ENCODE results near the gene PUSL1. TPM values are rescaled to one million over a fixed set of nuclear protein-coding genes. Genes with fewer than 3 reads are reported as not detected.

PUSL1 gene
- total and polyA plus RNA-seq, 2 donors (not counting 3 experiments of a cell fraction or from before 2014, with no cell fraction given): 18.8 to 27.3 TPM

GRCh38 chr1:1324524-1325287 is 16.3 kb downstream of the PUSL1 start, which contains the start of the genes CPTP and INTS11:
Gene CPTP, plus strand, starts transcription at chr1:1324802. Its CDS starts 2,109 bp downstream, at chr1:1326911.
Gene INTS11, minus strand, starts transcription at chr1:1324660. Its CDS starts 52 bp downstream, at chr1:1324608.
- peaks cover 53% of the 10 kb centered on the region for H3K79me2 ChIP-seq (ENCODE audit: control insufficient read depth, insufficient read depth, low read length)
- BruUV-seq (replicated peaks): no TSS peak
- ChIA-PET POLR2A (no interaction called here), CTCF (no interaction called here)
- no peaks in the 10 kb centered on the region for H3K27me3 ChIP-seq (ENCODE audit: control insufficient read depth in 2 of 2, insufficient read depth in 2 of 2, low read length in 2 of 2)
- H2AFZ ChIP-seq (ENCODE audit: low read depth, low read length): peak within 1 kb of the TSS; percentile 76
- dilution Hi-C loops (cut with MboI; ENCODE audit: extremely low pct_ligation_motif_present, low sequenced_read_pairs): no loop called here
- H3K36me3 ChIP-seq (ENCODE audit: control insufficient read depth in 2 of 2, extremely low read depth in 1 of 2, insufficient read depth in 2 of 2, low read length in 2 of 2): peaks cover 0 to 19% of the 10 kb centered on the region in 2 experiments
- peak within 1 kb of the TSS; percentile 61 for H3K27ac ChIP-seq (ENCODE audit: insufficient read depth, low read depth, low read length)
- peak within 1 kb of the TSS; percentile 74 for H3K4me2 ChIP-seq (ENCODE audit: insufficient read depth, low read length)
- intact Hi-C loops (cut with micrococcal nuclease): loop anchor here (2.0 kb wide), 2 partner anchors 16 to 50 kb away; partner anchors contain the start of genes AURKAIP1 and PUSL1
- no peaks in the 10 kb centered on the region for H3K9me1 ChIP-seq (replicated peaks; ENCODE audit: control insufficient read depth, extremely low read depth, insufficient read depth, low read length)
- DNase-seq (ENCODE audit: low read depth, low spot score): peak; percentile 89
- peaks cover 13% of the 10 kb centered on the region for H3K4me1 ChIP-seq (ENCODE audit: control insufficient read depth, extremely low read depth, insufficient read depth, low read length)
- peak within 1 kb of the TSS; percentile 88 for H3K9ac ChIP-seq (replicated peaks; ENCODE audit: extremely low read depth, insufficient read depth, low read length)
- H4K20me1 ChIP-seq (replicated peaks; ENCODE audit: control insufficient read depth, extremely low read depth, insufficient read depth, low read length): peaks cover 2% of the 10 kb centered on the region
- peak; percentile 87 for FAIRE-seq
- H3K9me3 ChIP-seq (replicated peaks; ENCODE audit: control insufficient read depth, insufficient read depth, low read length): no peaks in the 10 kb centered on the region
- no peak for TF ChIP-seq MYC (IDR thresholded peaks at IDR 0.05; ENCODE audit: low read depth, low read length)
- no peak for TF ChIP-seq EZH2 (IDR thresholded peaks at IDR 0.05; ENCODE audit: borderline replicate concordance, low read depth, low read length, severe bottlenecking)
- peak; percentile 81 for TF ChIP-seq POLR2A (IDR thresholded peaks at IDR 0.05; ENCODE audit: low read depth, low read length)
- TF ChIP-seq GATA2 (IDR thresholded peaks at IDR 0.05; ENCODE audit: insufficient read depth, insufficient read length, low read depth, low read length): no peak
- TF ChIP-seq FOS (IDR thresholded peaks at IDR 0.05; ENCODE audit: borderline replicate concordance, insufficient read depth, low read length): no peak
- TF ChIP-seq JUN (IDR thresholded peaks at IDR 0.05; ENCODE audit: borderline replicate concordance, insufficient read depth, insufficient read length, low read depth): no peak
- TF ChIP-seq POLR2AphosphoS5 (IDR thresholded peaks at IDR 0.05; ENCODE audit: insufficient read depth, low read depth, low read length): peak; percentile 79
- TF ChIP-seq, protein P1, sequence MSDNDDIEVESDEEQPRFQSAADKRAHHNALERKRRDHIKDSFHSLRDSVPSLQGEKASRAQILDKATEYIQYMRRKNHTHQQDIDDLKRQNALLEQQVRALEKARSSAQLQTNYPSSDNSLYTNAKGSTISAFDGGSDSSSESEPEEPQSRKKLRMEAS (IDR thresholded peaks at IDR 0.05; ENCODE audit: insufficient read depth, insufficient read length): no peak
- TF ChIP-seq, protein P2, sequence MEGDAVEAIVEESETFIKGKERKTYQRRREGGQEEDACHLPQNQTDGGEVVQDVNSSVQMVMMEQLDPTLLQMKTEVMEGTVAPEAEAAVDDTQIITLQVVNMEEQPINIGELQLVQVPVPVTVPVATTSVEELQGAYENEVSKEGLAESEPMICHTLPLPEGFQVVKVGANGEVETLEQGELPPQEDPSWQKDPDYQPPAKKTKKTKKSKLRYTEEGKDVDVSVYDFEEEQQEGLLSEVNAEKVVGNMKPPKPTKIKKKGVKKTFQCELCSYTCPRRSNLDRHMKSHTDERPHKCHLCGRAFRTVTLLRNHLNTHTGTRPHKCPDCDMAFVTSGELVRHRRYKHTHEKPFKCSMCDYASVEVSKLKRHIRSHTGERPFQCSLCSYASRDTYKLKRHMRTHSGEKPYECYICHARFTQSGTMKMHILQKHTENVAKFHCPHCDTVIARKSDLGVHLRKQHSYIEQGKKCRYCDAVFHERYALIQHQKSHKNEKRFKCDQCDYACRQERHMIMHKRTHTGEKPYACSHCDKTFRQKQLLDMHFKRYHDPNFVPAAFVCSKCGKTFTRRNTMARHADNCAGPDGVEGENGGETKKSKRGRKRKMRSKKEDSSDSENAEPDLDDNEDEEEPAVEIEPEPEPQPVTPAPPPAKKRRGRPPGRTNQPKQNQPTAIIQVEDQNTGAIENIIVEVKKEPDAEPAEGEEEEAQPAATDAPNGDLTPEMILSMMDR (IDR thresholded peaks at IDR 0.05; ENCODE audit: extremely low read depth in 1 of 2, insufficient read depth in 1 of 2, low read depth in 1 of 2, low read length in 2 of 2): no peak
- peak within 1 kb of the TSS; percentile 71 to 97 (median 84) for H3K4me3 ChIP-seq (replicated peaks in 1 of 3; ENCODE audit: insufficient read depth in 1 of 3, low read depth in 1 of 3, low read length in 3 of 3)
